ENCODE measurements around the gene SHROOM1.

GRCh38 chr5:132848270-132848669 lies 17.8 kb upstream of the SHROOM1 start:
- TF ChIP-seq CTCF (IDR thresholded peaks at IDR 0.05) = no peak
- no peak for TF ChIP-seq POLR2A (IDR thresholded peaks at IDR 0.05)

Measured in ovary (tissue), 3 donors.